SK-N-MC (cell line): ENCODE data around the gene CCL26.

ENCODE experiments used
- EZH2 ChIP-seq: fragments of 200-600 bp; sonication (generic); IDR thresholded peaks from one replicate; pipeline ENCODE4 v1.6.1; 2017; ENCODE audit warnings: antibody characterized with exemption
- FOXP2 ChIP-seq: optimal IDR thresholded peaks from 2 replicates; pipeline ENCODE3; 2011; ENCODE audit warnings: mild to moderate bottlenecking, moderate library complexity; ENCODE audit not compliant: insufficient read depth; ENCODE audit errors: extremely low read length, control extremely low read depth
- POLR2AphosphoS5 ChIP-seq: IDR thresholded peaks from 2 replicates; pipeline ENCODE4 v1.6.1; 2012; ENCODE audit warnings: mild to moderate bottlenecking, low read depth, low read length, borderline replicate concordance

DNA sequence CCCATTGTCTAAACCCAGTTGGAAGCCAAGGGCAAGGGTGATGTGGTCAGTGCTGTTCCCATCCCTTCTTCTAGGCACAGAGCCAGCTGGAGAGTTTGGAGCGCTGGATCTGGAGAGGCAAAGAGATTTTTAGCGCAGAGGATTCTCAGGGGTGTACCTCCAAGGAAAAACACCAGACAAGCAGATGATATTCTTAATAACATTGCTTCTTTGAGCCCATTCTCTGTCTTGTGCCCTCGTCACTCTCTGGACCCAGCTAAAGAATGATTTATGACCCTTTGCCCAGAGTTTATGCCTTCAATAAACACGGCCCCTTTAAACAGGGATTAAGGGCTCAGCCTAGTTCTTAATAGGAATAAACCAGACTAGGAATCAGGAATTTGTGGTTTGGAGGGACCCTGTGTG lies 28.6 kb downstream of the CCL26 start:
- TF ChIP-seq EZH2 (no peak), POLR2AphosphoS5 (no peak), FOXP2 (no peak)
